IMR-90 (cell line): Measurements from ENCODE around the gene ZCCHC7. TPM values are rescaled to one million over a fixed set of nuclear protein-coding genes. Genes with fewer than 3 reads are reported as not detected.

Experiments
- ATAC-seq: fragments of 200-7000 bp; cut with Tn5 transposase; 2 replicates; pipeline ENCODE4 v1.9.1; 2020; ENCODE audit warnings: low read depth, mild to moderate bottlenecking, moderate library complexity
- BruUV-seq: library from RNA; stranded (reverse); fragments of 400-500 nt; replicated peaks from 2 replicates; lab custom pipeline; 2021; lab: Mats Ljungman, UMichigan
- CTCF ChIA-PET: fragments of 300-600 bp; formaldehyde crosslinking; extraction: SDS; loops from one replicate; lab custom pipeline; 2021; ENCODE audit warnings: antibody characterized with exemption; lab: Yijun Ruan, JAX
- POLR2A ChIA-PET: fragments of 300-600 bp; sonication (Branson Sonifier 250); formaldehyde crosslinking; loops from one replicate; lab custom pipeline; 2022; ENCODE audit warnings: antibody characterized with exemption; ENCODE audit not compliant: unreplicated experiment; lab: Charles Lee
- DNase-seq: peaks from one replicate; pipeline ENCODE4 v3.0.0; 2013
- H2AFZ ChIP-seq: replicated peaks from 2 replicates; pipeline ENCODE3; 2013; ENCODE audit warnings: low read length, mild to moderate bottlenecking; ENCODE audit not compliant: poor library complexity
- H2AK5ac ChIP-seq: 2 replicates; pipeline ENCODE4 v1.6.1; 2013; ENCODE audit warnings: low read depth, low read length, inconsistent platforms
- H2AK9ac ChIP-seq: replicated peaks from 2 replicates; pipeline ENCODE3; 2013; ENCODE audit warnings: mild to moderate bottlenecking, low read depth, low read length, moderate library complexity; ENCODE audit not compliant: poor library complexity
- H2BK120ac ChIP-seq: 2 replicates; pipeline ENCODE4 v1.6.1; 2013; ENCODE audit warnings: low read depth, low read length, inconsistent platforms
- H2BK15ac ChIP-seq: 3 replicates; pipeline ENCODE4 v1.6.1; 2013; ENCODE audit warnings: low read depth, low read length, inconsistent platforms
- H2BK20ac ChIP-seq: 2 replicates; pipeline ENCODE4 v1.6.1; 2013; ENCODE audit warnings: low read depth, mild to moderate bottlenecking, inconsistent platforms, low read length, moderate library complexity
- H2BK5ac ChIP-seq: 2 replicates; pipeline ENCODE4 v1.6.1; 2013; ENCODE audit warnings: mild to moderate bottlenecking, low read depth, low read length, inconsistent platforms; ENCODE audit not compliant: poor library complexity, severe bottlenecking
- H3K14ac ChIP-seq: replicated peaks from 2 replicates; pipeline ENCODE4 v1.6.1; 2013; ENCODE audit warnings: low read depth, low read length, inconsistent platforms
- H3K18ac ChIP-seq: 2 replicates; pipeline ENCODE4 v1.6.1; 2013; ENCODE audit warnings: low read depth, low read length, control low read depth
- H3K23ac ChIP-seq: 2 replicates; pipeline ENCODE4 v1.6.1; 2013; ENCODE audit warnings: low read depth, low read length, inconsistent platforms
- H3K27ac ChIP-seq: 2 replicates; pipeline ENCODE4 v1.5.1; 2013; ENCODE audit warnings: mild to moderate bottlenecking, control low read depth, low read length; ENCODE audit not compliant: insufficient read depth
- H3K27me3 ChIP-seq: 2 replicates; pipeline ENCODE4 v1.6.1; 2013; ENCODE audit warnings: low read length; ENCODE audit not compliant: control insufficient read depth, insufficient read depth
- H3K36me3 ChIP-seq: 2 replicates; pipeline ENCODE4 v1.6.1; 2013; ENCODE audit warnings: low read length, mixed read lengths; ENCODE audit not compliant: control insufficient read depth, insufficient read depth
- H3K4ac ChIP-seq: 2 replicates; pipeline ENCODE4 v1.6.1; 2013; ENCODE audit warnings: low read depth, low read length, inconsistent platforms
- H3K4me1 ChIP-seq: 2 replicates; pipeline ENCODE4 v1.6.1; 2013; ENCODE audit warnings: low read length, mixed read lengths; ENCODE audit not compliant: control insufficient read depth, insufficient read depth
- H3K4me2 ChIP-seq: 2 replicates; pipeline ENCODE4 v1.6.1; 2013; ENCODE audit warnings: low read depth, mild to moderate bottlenecking, control low read depth, low read length, moderate library complexity
- H3K4me3 ChIP-seq: 2 replicates; pipeline ENCODE4 v1.5.1; 2013; ENCODE audit warnings: low read depth, mild to moderate bottlenecking, control low read depth, low read length, moderate library complexity; ENCODE audit not compliant: insufficient read depth
- H3K56ac ChIP-seq: 2 replicates; pipeline ENCODE4 v1.6.1; 2013; ENCODE audit warnings: low read length, inconsistent platforms; ENCODE audit not compliant: insufficient read depth; ENCODE audit errors: extremely low read depth
- H3K79me1 ChIP-seq, 2 experiments: 2 replicates each; pipeline ENCODE4 v1.6.1; 2013; ENCODE audit warnings: low read length in 2 of 2, inconsistent platforms in 1 of 2, low read depth in 1 of 2
- H3K9ac ChIP-seq: 2 replicates; pipeline ENCODE4 v1.6.1; 2013; ENCODE audit warnings: low read depth, low read length, control low read depth
- H3K9me1 ChIP-seq: 2 replicates; pipeline ENCODE4 v1.6.1; 2013; ENCODE audit warnings: low read length, inconsistent platforms; ENCODE audit not compliant: insufficient read depth
- H3K9me3 ChIP-seq: 2 replicates; pipeline ENCODE4 v1.6.1; 2013; ENCODE audit warnings: low read length; ENCODE audit not compliant: control insufficient read depth, insufficient read depth
- H4K20me1 ChIP-seq: 2 replicates; pipeline ENCODE4 v1.6.1; 2013; ENCODE audit warnings: low read length, inconsistent platforms; ENCODE audit not compliant: insufficient read depth
- H4K5ac ChIP-seq: 2 replicates; pipeline ENCODE4 v1.6.1; 2013; ENCODE audit warnings: mild to moderate bottlenecking, low read depth, low read length, control low read depth
- H4K8ac ChIP-seq, 2 experiments: 2 replicates each; pipeline ENCODE4 v1.6.1; 2013; ENCODE audit warnings: low read depth in 2 of 2, low read length in 2 of 2, control low read depth in 1 of 2, inconsistent platforms in 1 of 2
- H4K91ac ChIP-seq: 2 replicates; pipeline ENCODE4 v1.6.1; 2013; ENCODE audit warnings: low read depth, low read length, inconsistent platforms; ENCODE audit not compliant: insufficient read depth
- POLR2A ChIP-seq: IDR thresholded peaks from 2 replicates; pipeline ENCODE4 v1.6.1; 2012; ENCODE audit warnings: mild to moderate bottlenecking, low read depth, low read length
- WGBS, 2 experiments: methylation state at CpG; one replicate each; pipeline versions ENCODE4 v1.1.5 to v1.1.7; 2013; ENCODE audit warnings: missing lambda C conversion rate in 2 of 2; ENCODE audit not compliant: insufficient read length in 1 of 2; ENCODE audit errors: extremely low coverage in 2 of 2; 5-methylcytosine and 5-hydroxymethylcytosine counted together
- dilution Hi-C: fragments of 300-500 bp; cut with HindIII; formaldehyde crosslinking; loops from one replicate; pipeline ENCODE4 v1.14.3; 2018; ENCODE audit warnings: low sequenced_read_pairs; ENCODE audit not compliant: unreplicated experiment
- in situ Hi-C: fragments of 300-500 bp; cut with MboI; formaldehyde crosslinking; loops from 3 replicates; pipeline ENCODE4 v1.14.3; 2019; ENCODE audit warnings: low sequenced_read_pairs, inconsistent platforms, mixed read lengths
- intact Hi-C: fragments of 100-400 bp; cut with micrococcal nuclease; formaldehyde crosslinking; loops from 2 replicates; pipeline ENCODE4 v1.10.0; 2022
- polyA plus RNA-seq, 3 experiments: library from polyadenylated mRNA; depleted of rRNA; stranded (reverse); fragments of >200 nt; gene quantifications; 2 replicates each; pipeline ENCODE4 v1.2.3, GENCODE V29; 2012; ENCODE audit warnings: low replicate concordance in 1 of 3
- total RNA-seq: library from RNA; depleted of rRNA; stranded (reverse); fragments of >200 nt; gene quantifications from 2 replicates; pipeline ENCODE4 v1.2.3, GENCODE V29; 2012
- TF ChIP-seq, protein P1 (sequence below): fragments of 150-350 bp; IDR thresholded peaks from 2 replicates; pipeline ENCODE4 v1.6.1; 2017; ENCODE audit warnings: mild to moderate bottlenecking, antibody characterized with exemption, low read length, low read depth

ZCCHC7 gene
- total and polyA plus RNA-seq, 2 of the 4 experiments (the other 2 are of a cell fraction) = 13.6 to 28.7 TPM

DNA sequence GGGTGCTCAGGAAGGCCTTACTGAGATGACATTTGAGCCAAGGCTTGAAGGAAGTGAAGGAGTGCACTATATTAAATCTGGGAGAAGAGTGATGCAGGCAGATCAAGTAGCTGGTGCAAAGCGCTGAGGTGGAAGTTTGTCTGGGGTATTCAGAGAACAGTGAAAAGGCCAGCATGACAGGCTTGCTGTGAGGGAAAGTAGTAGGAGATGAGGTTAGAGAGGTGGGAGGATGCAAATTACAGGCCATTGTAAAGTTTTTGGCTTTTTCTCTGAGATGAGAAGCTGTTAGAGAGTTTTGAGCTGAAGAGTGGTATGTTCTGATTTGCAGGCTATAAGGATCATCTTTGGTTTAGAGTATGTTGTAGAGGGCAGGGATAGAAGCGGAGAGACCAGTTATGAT, 221.3 kb downstream of the ZCCHC7 start:
- no peak overlapping the region for H3K27ac ChIP-seq
- H4K8ac ChIP-seq = no peak overlapping the region
- no peaks in the 10 kb centered on the region for H3K9me3 ChIP-seq
- H3K9me1 ChIP-seq = no peaks in the 10 kb centered on the region
- no peak overlapping the region for H3K56ac ChIP-seq
- no peak overlapping the region for H4K5ac ChIP-seq
- H2AK5ac ChIP-seq = no peak overlapping the region
- no peak overlapping the region for H4K91ac ChIP-seq
- H2BK120ac ChIP-seq = no peak overlapping the region
- TF ChIP-seq POLR2A = no peak
- TF ChIP-seq, protein P1, sequence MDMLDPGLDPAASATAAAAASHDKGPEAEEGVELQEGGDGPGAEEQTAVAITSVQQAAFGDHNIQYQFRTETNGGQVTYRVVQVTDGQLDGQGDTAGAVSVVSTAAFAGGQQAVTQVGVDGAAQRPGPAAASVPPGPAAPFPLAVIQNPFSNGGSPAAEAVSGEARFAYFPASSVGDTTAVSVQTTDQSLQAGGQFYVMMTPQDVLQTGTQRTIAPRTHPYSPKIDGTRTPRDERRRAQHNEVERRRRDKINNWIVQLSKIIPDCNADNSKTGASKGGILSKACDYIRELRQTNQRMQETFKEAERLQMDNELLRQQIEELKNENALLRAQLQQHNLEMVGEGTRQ = no peak
- H4K20me1 ChIP-seq = no peaks in the 10 kb centered on the region
- no peak overlapping the region for H2BK15ac ChIP-seq
- no peak overlapping the region for H2AK9ac ChIP-seq
- H3K14ac ChIP-seq = no peak overlapping the region
- BruUV-seq = no TSS peak
- intact Hi-C loops (no loop called here), in situ Hi-C loops (no loop called here), dilution Hi-C loops (no loop called here)
- H3K27me3 ChIP-seq = no peaks in the 10 kb centered on the region
- POLR2A ChIA-PET = no interaction called here
- no peak overlapping the region for H3K4me3 ChIP-seq
- no peak for DNase-seq
- H3K4me2 ChIP-seq = no peak overlapping the region
- H3K4me1 ChIP-seq = no peaks in the 10 kb centered on the region
- H2BK5ac ChIP-seq = no peak overlapping the region
- H3K9ac ChIP-seq = no peak overlapping the region
- H2AFZ ChIP-seq = no peak overlapping the region
- no peaks in the 10 kb centered on the region; a peak in 1 of 4 replicates for H3K79me1 ChIP-seq
- CTCF ChIA-PET = no interaction called here
- no peak overlapping the region for H3K4ac ChIP-seq
- H3K36me3 ChIP-seq = no peaks in the 10 kb centered on the region
- no peak overlapping the region for H2BK20ac ChIP-seq
- ATAC-seq = no peak
- H3K23ac ChIP-seq = no peak overlapping the region
- no peak overlapping the region for H3K18ac ChIP-seq
- 93% methylated on average over 2 of the region's 2 CpGs; no CpG with 5 or more reads in 1 of the 2 experiments for WGBS, 2 experiments
